Thoracic aorta (tissue), 2 donors: ENCODE measurements around the gene SPRY4. TPM values are rescaled to one million over a fixed set of nuclear protein-coding genes. Genes with fewer than 3 reads are reported as not detected.

Source experiments
- ATAC-seq: fragments of 150-250 bp; one replicate; pipeline ENCODE4 v1.8.0; 2017; ENCODE audit warnings: low read depth; ENCODE audit not compliant: insufficient number of reproducible peaks, low FRiP score
- DNase-seq: peaks from one replicate; pipeline ENCODE4 v3.0.0-alpha.2; 2020; ENCODE audit warnings: low spot score
- H3K27ac ChIP-seq, 2 donors: fragments of 200-600 bp; sonication (generic); 1 replicate in 1 of 2; 2 replicates in 1 of 2; pipeline ENCODE4 v1.5.1; 2016; ENCODE audit warnings: mild to moderate bottlenecking in 2 of 2, moderate library complexity in 2 of 2
- H3K27me3 ChIP-seq: fragments of 200-600 bp; sonication (generic); replicated peaks from 2 replicates; pipeline ENCODE4 v1.6.0; 2016; ENCODE audit warnings: mild to moderate bottlenecking; ENCODE audit not compliant: insufficient read depth
- H3K36me3 ChIP-seq: fragments of 200-600 bp; sonication (generic); one replicate; pipeline ENCODE4 v1.5.1; 2016
- H3K4me1 ChIP-seq, 2 donors: fragments of 200-600 bp; sonication (generic); 1 replicate in 1 of 2; 2 replicates in 1 of 2; pipeline versions ENCODE4 v1.5.1 to v1.6.0; 2016; ENCODE audit warnings: low read depth in 2 of 2, mild to moderate bottlenecking in 1 of 2; ENCODE audit not compliant: control insufficient read depth in 1 of 2
- H3K4me3 ChIP-seq: fragments of 200-600 bp; sonication (generic); 2 replicates; pipeline ENCODE4 v1.5.1; 2016; ENCODE audit warnings: mild to moderate bottlenecking
- H3K9me3 ChIP-seq: fragments of 200-600 bp; sonication (generic); 2 replicates; pipeline ENCODE4 v1.5.1; 2016
- CTCF ChIP-seq: fragments of 200-600 bp; sonication (generic); IDR thresholded peaks from one replicate; pipeline ENCODE4 v1.5.1; 2019; ENCODE audit warnings: antibody characterized with exemption
- total RNA-seq, 2 donors: library from RNA; depleted of rRNA; stranded (reverse); fragments of >200 nt; gene quantifications; one replicate each; pipeline versions ENCODE4 v1.1.0 to v1.2.3, GENCODE V29; 2016

Gene SPRY4
- total RNA-seq, 2 donors from 2014 or later: 63.4 to 136 TPM

- DNase-seq (no peak), ATAC-seq (no peak)
- peaks cover 30 to 67% of the 10 kb centered on the region in 2 donors for H3K4me1 ChIP-seq
- H3K4me3 ChIP-seq: peak overlapping the region; percentile 84
- no peaks in the 10 kb centered on the region for H3K27me3 ChIP-seq
- H3K36me3 ChIP-seq: no peaks in the 10 kb centered on the region
- H3K27ac ChIP-seq: peak overlapping the region; percentile 93 to 99
- TF ChIP-seq CTCF: no peak
- H3K9me3 ChIP-seq: no peaks in the 10 kb centered on the region
Observed at GRCh38 chr5:142322747-142323479, 1.9 kb downstream of the SPRY4 start.

DNA sequence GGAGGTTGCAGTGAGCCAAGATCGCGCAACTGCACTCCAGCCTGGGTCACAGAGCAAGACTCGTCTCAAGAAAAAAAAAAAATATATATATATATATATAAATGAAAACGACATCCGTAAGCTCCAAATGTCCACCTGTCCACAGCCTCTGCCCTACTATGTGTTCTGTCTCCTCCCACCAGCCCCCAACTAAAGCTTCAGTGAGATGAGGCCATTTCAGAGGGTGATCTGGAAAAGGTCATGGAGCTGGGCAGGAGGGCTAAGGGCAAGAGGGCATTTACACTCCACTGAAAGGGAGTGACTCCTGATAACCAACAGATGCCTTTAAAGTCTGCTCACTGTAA lies 2.4 kb downstream of the SPRY4 start:
- Histone ChIP-seq H3K9me3 (no peaks in the 10 kb centered on the region), H3K4me1 (peaks cover 30 to 73% of the 10 kb centered on the region in 2 donors), H3K27ac (peak overlapping the region; percentile 36 to 93), H3K4me3 (peak overlapping the region; percentile 84), H3K27me3 (no peaks in the 10 kb centered on the region), H3K36me3 (no peaks in the 10 kb centered on the region)
- DNase-seq: no peak
- no peak for TF ChIP-seq CTCF
- no peak for ATAC-seq

DNA sequence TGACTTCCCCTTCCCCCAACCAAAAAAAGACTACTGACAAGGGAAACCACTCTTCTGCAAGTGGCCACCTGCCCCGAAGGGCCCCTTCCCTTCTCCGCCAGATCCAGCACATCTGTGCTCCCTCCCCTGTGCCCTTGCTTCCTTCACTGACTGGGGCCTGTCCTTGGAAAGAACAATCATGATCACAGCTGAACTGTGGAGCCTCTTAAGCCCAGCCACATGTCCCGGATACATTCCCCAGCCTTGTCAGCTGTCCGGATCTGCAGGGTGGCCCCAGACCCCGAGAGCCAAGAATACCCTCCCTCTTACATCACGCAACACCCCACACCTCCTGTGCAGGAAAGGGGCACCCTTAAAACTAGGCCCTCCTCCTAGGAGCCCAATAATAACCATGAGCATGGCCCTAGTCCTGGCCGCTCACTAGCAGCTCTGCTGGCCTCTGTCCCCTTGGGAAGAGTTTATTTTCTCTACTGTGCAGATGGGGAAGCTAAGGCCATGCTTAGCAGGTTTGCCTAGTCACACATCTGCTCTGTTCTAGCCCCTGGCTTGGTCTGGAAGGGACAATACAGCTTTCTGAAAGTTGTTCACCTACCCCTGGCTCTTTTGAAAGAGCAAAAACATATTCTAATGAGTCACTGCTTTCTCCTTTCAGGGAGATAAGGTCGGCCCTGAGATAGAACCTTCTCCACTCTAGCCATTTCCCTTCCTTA lies 3.8 kb downstream of the SPRY4 start:
- ATAC-seq (no peak), DNase-seq (no peak)
- Histone ChIP-seq H3K36me3 (no peaks in the 10 kb centered on the region), H3K9me3 (no peaks in the 10 kb centered on the region), H3K4me1 (peaks cover 28 to 74% of the 10 kb centered on the region in 2 donors), H3K4me3 (peak overlapping the region; percentile 84), H3K27me3 (no peaks in the 10 kb centered on the region), H3K27ac (peak overlapping the region; percentile 34 to 73)
- no peak for TF ChIP-seq CTCF

DNA sequence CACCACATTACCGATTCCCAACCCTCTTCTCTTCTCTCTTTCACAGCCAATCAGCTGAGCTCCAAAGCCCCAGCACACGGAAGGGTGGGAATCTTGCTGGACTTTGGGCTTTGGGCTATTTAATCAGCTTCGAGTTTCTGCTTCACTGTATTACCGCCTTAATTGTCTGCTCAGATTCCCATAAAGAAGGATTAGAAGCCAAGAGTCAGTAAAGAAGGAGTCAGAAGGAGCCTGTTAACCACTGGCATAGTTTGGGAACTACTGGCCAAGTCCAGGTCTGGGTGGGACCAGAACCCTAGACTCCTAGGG lies 4.4 kb downstream of the SPRY4 start:
- Histone ChIP-seq H3K9me3 (no peaks in the 10 kb centered on the region), H3K27ac (peak overlapping the region; percentile 34 to 73), H3K36me3 (no peaks in the 10 kb centered on the region), H3K4me1 (peaks cover 23 to 74% of the 10 kb centered on the region in 2 donors), H3K27me3 (no peaks in the 10 kb centered on the region), H3K4me3 (peak overlapping the region; percentile 84)
- DNase-seq: no peak
- no peak for ATAC-seq
- TF ChIP-seq CTCF: no peak

- TF ChIP-seq CTCF: no peak
- ATAC-seq: no peak
- H3K4me1 ChIP-seq: peaks cover 21 to 78% of the 10 kb centered on the region in 2 donors
- DNase-seq: no peak
- no peaks in the 10 kb centered on the region for H3K27me3 ChIP-seq
- peak overlapping the region; percentile 84 for H3K4me3 ChIP-seq
- no peaks in the 10 kb centered on the region for H3K36me3 ChIP-seq
- no peaks in the 10 kb centered on the region for H3K9me3 ChIP-seq
- peak overlapping the region; percentile 34 to 73 for H3K27ac ChIP-seq
Observed at GRCh38 chr5:142319560-142320429, 5.0 kb downstream of the SPRY4 start.
